GM21786 (cell line): Measurements from ENCODE around the gene ALDOB.

Source experiments
- ATAC-seq: cut with Tn5 transposase; IDR thresholded peaks from one replicate; pipeline ENCODE4 v1.9.1; 2021; ENCODE audit not compliant: unreplicated experiment

ALDOB gene

GRCh38 chr9:101457003-101457402 lies 21.4 kb upstream of the ALDOB start:
- no peak for ATAC-seq

GRCh38 chr9:101455656-101456240 lies 20.2 kb upstream of the ALDOB start:
- no peak for ATAC-seq

GRCh38 chr9:101453776-101454570 lies 18.4 kb upstream of the ALDOB start:
- ATAC-seq, result no peak

- no peak for ATAC-seq
Measured at GRCh38 chr9:101451498-101451897, 15.9 kb upstream of the ALDOB start.

GRCh38 chr9:101450931-101451330 lies 15.4 kb upstream of the ALDOB start:
- ATAC-seq, result no peak

- peak; percentile 99 for ATAC-seq
Measured at GRCh38 chr9:101449071-101449721, 13.6 kb upstream of the ALDOB start.

GRCh38 chr9:101448680-101449070 lies 13.1 kb upstream of the ALDOB start:
- no peak for ATAC-seq

- no peak for ATAC-seq
Measured at GRCh38 chr9:101446732-101447131, 11.2 kb upstream of the ALDOB start.

- no peak for ATAC-seq
Measured at GRCh38 chr9:101445353-101446029, 9.9 kb upstream of the ALDOB start.

- ATAC-seq, result no peak
Measured at GRCh38 chr9:101443364-101443771, 7.8 kb upstream of the ALDOB start.

GRCh38 chr9:101442736-101443135 lies 7.2 kb upstream of the ALDOB start:
- ATAC-seq, result no peak

GRCh38 chr9:101442318-101442717 lies 6.7 kb upstream of the ALDOB start:
- no peak for ATAC-seq

GRCh38 chr9:101440714-101441230 lies 5.2 kb upstream of the ALDOB start:
- ATAC-seq, result no peak

GRCh38 chr9:101438523-101438922 lies 2.9 kb upstream of the ALDOB start:
- ATAC-seq, result no peak

GRCh38 chr9:101437806-101438232 lies 2.2 kb upstream of the ALDOB start:
- ATAC-seq, result no peak

GRCh38 chr9:101434998-101435397 lies 576 bp downstream of the ALDOB start:
- no peak for ATAC-seq

GRCh38 chr9:101433229-101433628 lies 2.3 kb downstream of the ALDOB start:
- no peak for ATAC-seq

- ATAC-seq, result no peak
Measured at GRCh38 chr9:101432740-101433139, 2.8 kb downstream of the ALDOB start.

GRCh38 chr9:101432171-101432570 lies 3.4 kb downstream of the ALDOB start:
- ATAC-seq, result no peak

- ATAC-seq, result no peak
Measured at GRCh38 chr9:101429736-101430135, 5.8 kb downstream of the ALDOB start.

GRCh38 chr9:101428909-101429308 lies 6.7 kb downstream of the ALDOB start:
- no peak for ATAC-seq
